GM15510 (cell line): ENCODE measurements around the gene SH3RF3.

ENCODE experiments used
- POLR2A ChIP-seq: IDR thresholded peaks from 3 replicates; pipeline ENCODE4 v1.6.1; 2011; ENCODE audit warnings: borderline replicate concordance; ENCODE audit not compliant: insufficient read length; ENCODE audit errors: extremely low read depth

The SH3RF3 gene

GRCh38 chr2:109453371-109453995 is 324.5 kb downstream of the SH3RF3 start:
- TF ChIP-seq POLR2A: no peak

- TF ChIP-seq POLR2A: no peak
These were observed 325.3 kb downstream of the SH3RF3 start for GRCh38 chr2:109454304-109454703.

DNA sequence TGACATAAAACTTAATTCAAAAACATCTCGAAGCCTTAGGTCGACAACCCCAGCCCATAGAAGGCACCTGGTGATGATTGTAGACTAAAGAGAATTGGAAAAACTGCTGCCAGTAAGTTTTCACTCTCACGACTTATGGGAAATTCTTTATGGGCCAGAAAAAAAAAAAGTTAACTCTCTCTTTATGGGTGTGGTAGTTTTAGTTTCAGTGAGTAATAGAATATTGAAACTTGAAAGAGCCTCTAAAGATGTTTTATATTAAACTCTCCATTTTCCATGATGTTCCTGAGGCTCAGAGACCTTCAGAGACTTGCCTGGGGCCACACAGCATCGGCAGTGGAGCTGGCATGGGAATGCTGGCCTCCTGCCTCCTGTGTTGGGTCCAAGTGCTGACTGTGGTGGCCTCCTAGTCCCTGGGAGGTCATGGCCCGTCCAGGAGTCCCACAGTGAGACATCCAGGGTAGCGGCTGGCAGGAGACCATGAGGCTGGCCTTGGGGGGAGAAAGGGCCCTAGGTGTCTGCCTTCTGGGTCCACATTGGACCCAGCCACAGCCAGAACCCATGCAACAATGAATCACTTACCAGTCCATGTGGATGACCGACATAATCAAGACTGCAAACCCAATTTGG is 325.9 kb downstream of the SH3RF3 start:
- no peak for TF ChIP-seq POLR2A

- TF ChIP-seq POLR2A: no peak
These were observed 327.0 kb downstream of the SH3RF3 start for GRCh38 chr2:109455731-109456691.

DNA sequence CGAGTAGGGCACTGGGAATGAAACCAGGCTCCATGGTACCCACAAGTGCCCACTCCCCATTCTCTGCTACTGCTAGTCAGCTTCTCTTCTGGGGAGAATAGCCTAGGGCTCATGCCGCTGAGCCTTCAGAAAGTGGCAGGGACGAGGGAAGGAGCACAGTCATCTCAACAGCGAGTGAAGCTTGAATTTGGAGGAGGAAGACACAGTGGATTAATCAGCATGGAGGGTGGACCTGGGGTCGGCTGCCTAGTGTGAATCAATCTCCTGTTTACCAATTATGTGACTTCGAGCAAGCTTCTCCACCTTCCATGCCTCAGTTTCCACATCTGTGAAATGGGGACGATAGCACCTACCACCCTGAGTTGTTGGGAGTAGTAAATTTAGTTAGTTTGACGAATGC is 327.8 kb downstream of the SH3RF3 start:
- no peak for TF ChIP-seq POLR2A

DNA sequence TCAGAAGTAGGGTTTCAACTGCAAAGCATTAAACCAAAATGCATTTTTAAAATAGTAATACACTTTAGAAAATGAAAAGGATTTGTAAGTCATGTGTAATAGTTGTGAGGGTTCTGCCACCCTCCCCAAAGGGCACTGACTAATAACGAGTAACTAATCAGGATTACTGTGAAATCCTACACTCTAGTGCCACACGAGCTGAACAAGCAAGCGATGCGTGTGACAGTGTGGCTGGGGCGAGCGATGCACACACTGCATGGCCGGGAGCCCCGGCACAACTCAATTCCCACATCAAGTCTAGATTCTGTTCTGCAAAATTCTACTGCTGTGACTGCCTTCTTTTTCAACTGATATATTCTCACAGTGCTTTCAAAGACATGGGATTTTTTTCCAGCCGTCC is 328.4 kb downstream of the SH3RF3 start:
- no peak for TF ChIP-seq POLR2A

DNA sequence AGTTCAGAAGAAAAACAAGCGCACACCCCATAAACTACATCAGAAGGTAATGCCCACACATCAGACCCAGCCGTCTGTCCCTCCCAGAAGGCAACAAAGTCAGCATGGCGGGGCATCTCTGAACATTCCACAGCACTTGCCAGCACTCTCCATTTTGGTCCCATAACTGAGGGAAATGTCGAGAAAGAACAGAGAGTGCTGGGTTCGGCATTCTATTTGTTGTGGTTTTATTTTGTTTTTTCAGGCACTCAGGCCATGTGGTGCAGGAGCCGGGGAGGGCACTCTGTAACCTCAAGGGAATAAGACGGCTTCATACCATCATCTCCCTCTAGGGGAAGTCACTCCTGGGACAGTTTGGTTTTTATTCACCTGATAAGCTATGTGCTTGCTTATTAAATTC is 328.8 kb downstream of the SH3RF3 start:
- TF ChIP-seq POLR2A: no peak

DNA sequence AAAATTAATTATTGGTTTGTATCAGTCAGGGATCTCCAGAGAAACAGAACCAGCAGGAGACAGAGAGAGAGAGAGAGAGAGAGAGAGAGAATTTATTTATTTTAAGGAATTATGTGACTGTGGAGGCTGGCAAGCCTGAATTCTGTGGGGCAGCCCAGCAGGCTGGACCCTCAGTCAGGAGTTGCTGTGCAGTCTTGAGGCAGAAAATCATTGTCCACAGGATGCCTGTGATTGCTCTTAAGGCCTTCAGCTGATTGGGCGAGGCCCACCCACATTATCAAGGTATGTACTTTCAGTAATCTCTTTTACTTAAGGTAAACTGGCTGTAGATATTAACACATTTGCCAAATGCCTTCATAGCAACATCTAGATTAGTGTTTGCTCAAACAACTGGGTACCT is 329.5 kb downstream of the SH3RF3 start:
- no peak for TF ChIP-seq POLR2A

DNA sequence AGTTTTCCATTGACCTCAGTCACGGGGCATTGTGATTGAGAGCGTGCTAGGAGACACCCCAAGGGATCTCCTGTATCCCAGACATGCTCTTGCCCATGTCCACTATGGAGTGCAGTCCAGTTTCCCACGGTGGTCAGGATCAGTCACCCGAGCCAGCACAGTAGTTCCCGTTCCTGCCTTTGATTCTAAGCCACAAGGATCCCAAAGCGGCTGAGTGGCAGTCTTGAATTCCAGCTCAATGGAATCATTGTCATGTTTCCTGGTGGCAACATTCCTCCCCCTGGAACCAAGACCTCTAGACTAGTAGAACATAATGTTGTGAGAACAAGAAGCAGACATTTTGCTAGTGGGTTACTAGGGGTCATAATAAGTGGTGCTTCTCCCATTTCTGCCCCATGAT is 330.5 kb downstream of the SH3RF3 start:
- TF ChIP-seq POLR2A: no peak

GRCh38 chr2:109460553-109461324 is 331.7 kb downstream of the SH3RF3 start:
- TF ChIP-seq POLR2A: no peak

- TF ChIP-seq POLR2A: no peak
These were observed 334.2 kb downstream of the SH3RF3 start for GRCh38 chr2:109463236-109463635.

GRCh38 chr2:109463891-109464290 is 334.9 kb downstream of the SH3RF3 start:
- TF ChIP-seq POLR2A: no peak

GRCh38 chr2:109466674-109467575 is 337.9 kb downstream of the SH3RF3 start:
- TF ChIP-seq POLR2A: no peak

- no peak for TF ChIP-seq POLR2A
These were observed 338.7 kb downstream of the SH3RF3 start for GRCh38 chr2:109467701-109468100.
